Cardiac fibroblast (primary cell): ENCODE measurements around the gene NDUFA8.

ENCODE experiments used
- DNase-seq, 2 donors: peaks; one replicate each; pipeline versions ENCODE4 v3.0.0 to v3.0.0-alpha.2; 2010; ENCODE audit warnings: low read depth in 2 of 2
- H3K4me3 ChIP-seq, 2 donors: replicated peaks in 1 of 2; 1 replicate in 1 of 2; 2 replicates in 1 of 2; pipeline ENCODE4 v1.5.1; 2011; ENCODE audit warnings: low read depth in 2 of 2, low read length in 2 of 2, mild to moderate bottlenecking in 2 of 2, moderate library complexity in 1 of 2
- TF ChIP-seq, protein P1 (sequence below): IDR thresholded peaks from one replicate; pipeline ENCODE4 v1.5.1; 2011; ENCODE audit warnings: low read depth, mild to moderate bottlenecking, low read length, inconsistent platforms

Gene NDUFA8

GRCh38 chr9:122173670-122174069 is 14.1 kb upstream of the NDUFA8 start:
- TF ChIP-seq, protein P1, sequence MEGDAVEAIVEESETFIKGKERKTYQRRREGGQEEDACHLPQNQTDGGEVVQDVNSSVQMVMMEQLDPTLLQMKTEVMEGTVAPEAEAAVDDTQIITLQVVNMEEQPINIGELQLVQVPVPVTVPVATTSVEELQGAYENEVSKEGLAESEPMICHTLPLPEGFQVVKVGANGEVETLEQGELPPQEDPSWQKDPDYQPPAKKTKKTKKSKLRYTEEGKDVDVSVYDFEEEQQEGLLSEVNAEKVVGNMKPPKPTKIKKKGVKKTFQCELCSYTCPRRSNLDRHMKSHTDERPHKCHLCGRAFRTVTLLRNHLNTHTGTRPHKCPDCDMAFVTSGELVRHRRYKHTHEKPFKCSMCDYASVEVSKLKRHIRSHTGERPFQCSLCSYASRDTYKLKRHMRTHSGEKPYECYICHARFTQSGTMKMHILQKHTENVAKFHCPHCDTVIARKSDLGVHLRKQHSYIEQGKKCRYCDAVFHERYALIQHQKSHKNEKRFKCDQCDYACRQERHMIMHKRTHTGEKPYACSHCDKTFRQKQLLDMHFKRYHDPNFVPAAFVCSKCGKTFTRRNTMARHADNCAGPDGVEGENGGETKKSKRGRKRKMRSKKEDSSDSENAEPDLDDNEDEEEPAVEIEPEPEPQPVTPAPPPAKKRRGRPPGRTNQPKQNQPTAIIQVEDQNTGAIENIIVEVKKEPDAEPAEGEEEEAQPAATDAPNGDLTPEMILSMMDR, result no peak
- DNase-seq, result no peak
- no peak overlapping the region for H3K4me3 ChIP-seq

DNA sequence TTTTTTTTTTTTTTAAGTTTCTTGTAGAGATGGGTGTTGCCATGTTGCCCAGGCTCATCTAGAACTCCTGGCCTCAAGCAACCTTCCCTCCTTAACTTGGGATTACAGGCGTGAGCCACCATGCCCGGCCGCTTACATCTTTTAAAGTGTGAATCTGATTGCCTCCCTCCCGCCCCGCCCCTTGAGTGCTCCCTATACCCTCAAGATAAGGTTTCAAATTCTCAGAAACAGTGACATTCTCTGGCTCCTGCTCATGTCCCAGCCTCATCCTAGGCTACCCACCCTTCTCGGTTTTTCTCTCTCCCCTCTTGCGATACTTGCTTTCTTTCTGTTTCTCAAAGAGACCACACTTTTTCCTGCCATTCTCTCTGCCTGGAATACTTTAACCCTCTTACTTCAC is 12.6 kb upstream of the NDUFA8 start:
- H3K4me3 ChIP-seq, result no peak overlapping the region
- DNase-seq, result no peak
- TF ChIP-seq, protein P1, result no peak

DNA sequence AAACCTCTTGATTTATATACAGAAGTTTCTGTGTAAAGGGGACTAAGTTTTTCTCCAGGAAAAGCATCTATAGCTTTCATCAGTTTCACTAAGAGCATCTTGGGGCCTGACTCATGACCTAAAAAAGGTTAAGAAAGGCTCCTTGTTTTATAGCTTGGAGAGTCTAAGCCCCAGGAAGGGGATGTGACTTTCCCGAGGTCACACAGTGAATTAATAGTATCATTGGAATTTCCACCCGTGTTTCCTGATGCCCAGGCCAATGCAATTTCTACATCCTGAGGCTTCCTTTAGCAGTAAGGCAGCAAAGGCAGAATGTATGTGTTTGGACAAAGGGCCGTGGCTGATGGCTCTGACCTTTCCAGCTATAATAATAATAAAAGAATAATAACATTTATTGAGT is 8.8 kb upstream of the NDUFA8 start:
- TF ChIP-seq, protein P1, result no peak
- H3K4me3 ChIP-seq, result no peak overlapping the region
- no peak for DNase-seq

DNA sequence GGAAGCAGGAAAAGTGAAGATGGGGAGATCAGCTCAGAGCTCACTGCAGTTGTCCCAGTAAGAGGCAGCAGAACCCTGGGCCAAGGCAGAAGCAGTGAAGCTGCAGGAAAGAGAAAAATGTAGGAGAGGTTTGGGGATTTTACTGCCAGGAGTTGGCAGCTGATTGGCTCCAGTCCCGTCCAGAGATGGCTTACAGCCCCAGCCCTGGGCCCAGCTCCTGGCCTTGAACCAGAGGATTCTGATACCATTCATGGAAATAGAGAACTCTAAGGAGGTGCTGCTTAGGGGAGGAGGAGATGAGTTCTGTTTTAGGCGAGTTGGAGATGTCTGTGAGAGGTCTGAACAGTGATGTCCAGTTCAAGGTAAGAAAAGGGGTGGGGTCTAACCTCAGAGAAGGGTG is 4.7 kb upstream of the NDUFA8 start:
- no peak overlapping the region for H3K4me3 ChIP-seq
- peak in 1 of 2 donors; percentile 27 for DNase-seq
- TF ChIP-seq, protein P1, result no peak

- TF ChIP-seq, protein P1, result no peak
- no peak for DNase-seq
- no peak overlapping the region for H3K4me3 ChIP-seq
These were observed 2.8 kb upstream of the NDUFA8 start for GRCh38 chr9:122162415-122162814.

DNA sequence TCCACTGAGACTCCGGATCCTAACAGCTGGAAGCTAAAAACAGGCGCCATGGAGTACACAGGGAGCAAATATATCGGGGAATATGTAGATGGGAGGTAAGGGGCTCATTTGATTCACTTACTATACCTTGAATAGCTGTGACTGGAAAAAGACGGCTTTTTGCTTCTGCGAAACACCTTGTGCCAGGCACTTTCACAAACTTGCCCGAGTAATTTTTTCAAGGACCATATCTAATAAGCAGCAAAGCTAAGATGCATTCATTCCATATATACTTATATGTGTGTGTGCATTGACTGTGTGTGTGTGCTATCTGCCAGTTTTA is 307 bp upstream of the NDUFA8 start:
- H3K4me3 ChIP-seq, result peak overlapping the region; percentile 78 to 99
- TF ChIP-seq, protein P1, result no peak
- DNase-seq, result no peak

DNA sequence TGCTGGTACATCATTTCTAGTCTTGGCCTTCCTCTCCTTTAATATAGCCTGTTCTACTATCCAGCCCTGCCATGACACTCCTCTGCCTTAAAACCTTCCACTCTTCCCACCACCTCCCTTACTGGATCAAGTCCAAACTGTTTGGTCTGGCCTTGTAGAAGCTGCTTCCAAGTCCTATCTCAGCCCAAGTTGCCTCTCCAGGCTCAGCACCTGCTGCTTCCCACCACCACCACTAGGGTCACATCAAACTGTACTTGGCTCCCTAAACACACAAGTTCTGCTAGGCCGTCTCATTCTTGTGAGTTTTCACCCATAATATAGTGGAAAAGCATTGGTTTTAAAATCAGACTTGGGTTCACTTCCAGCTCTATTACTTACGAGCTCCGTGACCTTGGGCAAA is 1.4 kb downstream of the NDUFA8 start:
- H3K4me3 ChIP-seq, result no peak overlapping the region
- peak; percentile 60 to 61 for DNase-seq
- TF ChIP-seq, protein P1, result peak; percentile 68
